Spleen (tissue), 7 donors: ENCODE results near the gene NRG3.

ENCODE experiments used
- CTCF ChIP-seq, 11 experiments: fragments of 200-600 bp in 7 of 11; fragments of 450-650 bp in 4 of 11; sonication (generic) in 4 of 11; IDR thresholded peaks in 8 of 11; conservative IDR thresholded peaks in 3 of 11; 1 replicate in 7 of 11; 2 replicates in 4 of 11; pipeline versions ENCODE4 v1.4.0 to v1.8.0; 2016 to 2021; ENCODE audit warnings: antibody characterized with exemption in 11 of 11, inconsistent platforms in 4 of 11, mild to moderate bottlenecking in 1 of 11
- POLR2A ChIP-seq, 3 donors: fragments of 450-650 bp; IDR thresholded peaks; one replicate each; pipeline ENCODE4 v1.5.1; 2017; ENCODE audit warnings: antibody characterized with exemption in 3 of 3, mild to moderate bottlenecking in 1 of 3
- POLR2AphosphoS5 ChIP-seq, 3 donors: sonication (generic); formaldehyde crosslinking; IDR thresholded peaks; one replicate each; pipeline ENCODE4 v1.5.1; 2017; ENCODE audit warnings: antibody characterized with exemption in 3 of 3
- donor health status: DM: no; HTN: no; CAD: no; lungs with moderate emphysema.
- donor health status: DM: no; HTN: no; CAD: no.
- donor health status: DM: no; HTN: no; CAD: no.

- no peak for TF ChIP-seq CTCF (IDR thresholded peaks at IDR 0.05 in 8 of 11, conservative IDR thresholded peaks at IDR 0.05 in 3 of 11)
- no peak for TF ChIP-seq POLR2A (IDR thresholded peaks at IDR 0.05)
- no peak for TF ChIP-seq POLR2AphosphoS5 (IDR thresholded peaks at IDR 0.05)
These were observed 520.0 kb downstream of the NRG3 start for GRCh38 chr10:82394987-82395386.
